Calu3 (cell line): ENCODE data around the gene LDLR. TPM values are rescaled to one million over a fixed set of nuclear protein-coding genes. Genes with fewer than 3 reads are reported as not detected.

ENCODE experiments used
- BruUV-seq: library from RNA; stranded (reverse); fragments of 400-500 nt; replicated peaks from 2 replicates; lab custom pipeline; 2021; lab: Mats Ljungman, UMichigan
- CTCF ChIA-PET: fragments of 300-600 bp; sonication (Branson Sonifier 250); formaldehyde crosslinking; loops from one replicate; lab custom pipeline; 2022; ENCODE audit warnings: antibody characterized with exemption; lab: Charles Lee
- DNase-seq: peaks from one replicate; pipeline ENCODE4 v3.0.0; 2022
- H3K27ac Mint-ChIP-seq: one replicate; pipeline ENCODE4 v1.8.0; 2022; ENCODE audit warnings: mixed read lengths; ENCODE audit not compliant: unreplicated experiment
- H3K27me3 Mint-ChIP-seq: one replicate; pipeline ENCODE4 v1.8.0; 2022; ENCODE audit warnings: mixed read lengths; ENCODE audit not compliant: unreplicated experiment
- H3K36me3 Mint-ChIP-seq: one replicate; pipeline ENCODE4 v1.8.0; 2022; ENCODE audit warnings: mild to moderate bottlenecking, moderate library complexity, mixed read lengths; ENCODE audit not compliant: insufficient read depth, unreplicated experiment
- H3K4me1 Mint-ChIP-seq: one replicate; pipeline ENCODE4 v1.8.0; 2022; ENCODE audit warnings: mild to moderate bottlenecking, low read depth, mixed read lengths; ENCODE audit not compliant: unreplicated experiment
- H3K4me3 Mint-ChIP-seq: one replicate; pipeline ENCODE4 v1.8.0; 2022; ENCODE audit warnings: mild to moderate bottlenecking, low read depth, moderate library complexity, mixed read lengths; ENCODE audit not compliant: unreplicated experiment
- H3K9me3 Mint-ChIP-seq: one replicate; pipeline ENCODE4 v1.8.0; 2022; ENCODE audit warnings: low read depth, mixed read lengths; ENCODE audit not compliant: unreplicated experiment
- CTCF ChIP-seq: fragments of 200-600 bp; IDR thresholded peaks from one replicate; pipeline ENCODE4 v1.8.0; 2022; ENCODE audit warnings: antibody characterized with exemption; ENCODE audit not compliant: unreplicated experiment
- intact Hi-C: fragments of 100-400 bp; cut with micrococcal nuclease; formaldehyde crosslinking; loops from one replicate; pipeline ENCODE4 v1.10.0; 2022; ENCODE audit not compliant: unreplicated experiment
- total RNA-seq: library from RNA; stranded (reverse); gene quantifications from 2 replicates; pipeline ENCODE4 v1.2.3, GENCODE V29; 2022

The LDLR gene
- total RNA-seq, 1 experiment from 2014 or later, result 289 TPM

GRCh38 chr19:11148001-11148400 is 58.7 kb downstream of the LDLR start:
- DNase-seq, result no peak
- CTCF ChIA-PET, result no interaction called here
- H3K27ac Mint-ChIP-seq, result no peak overlapping the region

GRCh38 chr19:11151181-11151580 is 61.9 kb downstream of the LDLR start:
- Mint-ChIP-seq H3K4me3 (no peak overlapping the region), H3K4me1 (peaks cover 9% of the 10 kb centered on the region), H3K27me3 (no peaks in the 10 kb centered on the region), H3K36me3 (peaks cover 25% of the 10 kb centered on the region), H3K9me3 (no peaks in the 10 kb centered on the region), H3K27ac (no peak overlapping the region)
- no peak for TF ChIP-seq CTCF
- intact Hi-C loops, result no loop called here
- BruUV-seq, result no TSS peak
- DNase-seq, result no peak
- CTCF ChIA-PET, result no interaction called here

More at GRCh38 chr19:11148001-11148400, 58.7 kb downstream of the LDLR start:
- no peaks in the 10 kb centered on the region for H3K9me3 Mint-ChIP-seq
- peaks cover 13% of the 10 kb centered on the region for H3K36me3 Mint-ChIP-seq
- no peak for TF ChIP-seq CTCF
- BruUV-seq, result no TSS peak
- H3K4me3 Mint-ChIP-seq, result no peak overlapping the region
- H3K27me3 Mint-ChIP-seq, result no peaks in the 10 kb centered on the region
- intact Hi-C loops, result no loop called here
- no peaks in the 10 kb centered on the region for H3K4me1 Mint-ChIP-seq

- Mint-ChIP-seq H3K27me3 (no peaks in the 10 kb centered on the region), H3K27ac (no peak overlapping the region), H3K4me1 (peaks cover 13% of the 10 kb centered on the region), H3K9me3 (no peaks in the 10 kb centered on the region), H3K36me3 (peaks cover 18% of the 10 kb centered on the region), H3K4me3 (no peak overlapping the region)
- no peak for DNase-seq
- CTCF ChIA-PET, result interaction anchor here (0.9 kb wide), 1 partner anchor 11 kb away, joined by 3 read pairs; no protein-coding TSS in a partner anchor
- TF ChIP-seq CTCF, result no peak
- intact Hi-C loops, result no loop called here
- no TSS peak for BruUV-seq
These were observed 63.2 kb downstream of the LDLR start for GRCh38 chr19:11152318-11153062.

- peaks cover 16% of the 10 kb centered on the region for H3K4me1 Mint-ChIP-seq
- BruUV-seq, result TSS peak; percentile 49
- peak overlapping the region; percentile 79 for H3K4me3 Mint-ChIP-seq
- intact Hi-C loops, result no loop called here
- DNase-seq, result no peak
- H3K27ac Mint-ChIP-seq, result peak overlapping the region; percentile 74
- H3K9me3 Mint-ChIP-seq, result no peaks in the 10 kb centered on the region
- no peaks in the 10 kb centered on the region for H3K27me3 Mint-ChIP-seq
- peaks cover 18% of the 10 kb centered on the region for H3K36me3 Mint-ChIP-seq
- CTCF ChIA-PET, result no interaction called here
- no peak for TF ChIP-seq CTCF
These were observed 65.4 kb downstream of the LDLR start for GRCh38 chr19:11154683-11155047.
